Measurements from ENCODE around the gene LYRM1. TPM values are rescaled to one million over a fixed set of nuclear protein-coding genes. Genes with fewer than 3 reads are reported as not detected.

LYRM1 gene
- polyA plus RNA-seq, 1 donor (not counting 4 experiments of a cell fraction or from before 2014, with no cell fraction given): 21.7 TPM

- Histone ChIP-seq H3K27ac (ENCODE audit: control insufficient read depth, insufficient read depth, low read length) (no peak overlapping the region), H3K36me3 (ENCODE audit: control insufficient read depth in 2 of 2, extremely low read depth in 1 of 2, insufficient read depth in 2 of 2, low read length in 2 of 2) (peaks cover 0 to 1% of the 10 kb centered on the region in 2 experiments), H2AFZ (ENCODE audit: control insufficient read depth, low read length) (no peak overlapping the region), H3K9me1 (ENCODE audit: control insufficient read depth, extremely low read depth, insufficient read depth, low read length) (no peaks in the 10 kb centered on the region), H3K4me3 (ENCODE audit: control insufficient read depth in 2 of 3, extremely low read depth in 1 of 3, insufficient read depth in 2 of 3, low read depth in 1 of 3, low read length in 3 of 3) (no peak overlapping the region), H3K4me1 (ENCODE audit: control insufficient read depth, extremely low read depth, insufficient read depth, low read length) (peaks cover 15% of the 10 kb centered on the region), H3K79me2 (ENCODE audit: control insufficient read depth, insufficient read depth, low read length) (no peaks in the 10 kb centered on the region), H3K4me2 (ENCODE audit: control insufficient read depth, extremely low read depth, insufficient read depth, low read depth, low read length) (no peak overlapping the region), H3K27me3 (ENCODE audit: control insufficient read depth, extremely low read depth, insufficient read depth, low read length) (no peaks in the 10 kb centered on the region), H3K9me3 (ENCODE audit: control insufficient read depth, low read depth, low read length) (no peaks in the 10 kb centered on the region), H4K20me1 (ENCODE audit: control insufficient read depth, extremely low read depth, insufficient read depth, low read length) (no peaks in the 10 kb centered on the region), H3K9ac (ENCODE audit: control insufficient read depth, extremely low read depth, insufficient read depth, low read length) (no peak overlapping the region)
- FAIRE-seq (no peak), DNase-seq (ENCODE audit: low read depth, low spot score) (no peak)
- dilution Hi-C loops (cut with MboI; ENCODE audit: extremely low pct_ligation_motif_present, low sequenced_read_pairs): no loop called here
- TF ChIP-seq EZH2 (IDR thresholded peaks at IDR 0.05; ENCODE audit: low read length): no peak
- TF ChIP-seq CTCF (optimal IDR thresholded peaks at IDR 0.05 in 1 of 3, IDR thresholded peaks at IDR 0.05 in 1 of 3, conservative IDR thresholded peaks at IDR 0.05 in 1 of 3; ENCODE audit: extremely low read depth in 1 of 3, insufficient read depth in 2 of 3, low read length in 3 of 3): no peak
Measured at GRCh38 chr16:20916942-20917341, 16.4 kb downstream of the LYRM1 start.

DNA sequence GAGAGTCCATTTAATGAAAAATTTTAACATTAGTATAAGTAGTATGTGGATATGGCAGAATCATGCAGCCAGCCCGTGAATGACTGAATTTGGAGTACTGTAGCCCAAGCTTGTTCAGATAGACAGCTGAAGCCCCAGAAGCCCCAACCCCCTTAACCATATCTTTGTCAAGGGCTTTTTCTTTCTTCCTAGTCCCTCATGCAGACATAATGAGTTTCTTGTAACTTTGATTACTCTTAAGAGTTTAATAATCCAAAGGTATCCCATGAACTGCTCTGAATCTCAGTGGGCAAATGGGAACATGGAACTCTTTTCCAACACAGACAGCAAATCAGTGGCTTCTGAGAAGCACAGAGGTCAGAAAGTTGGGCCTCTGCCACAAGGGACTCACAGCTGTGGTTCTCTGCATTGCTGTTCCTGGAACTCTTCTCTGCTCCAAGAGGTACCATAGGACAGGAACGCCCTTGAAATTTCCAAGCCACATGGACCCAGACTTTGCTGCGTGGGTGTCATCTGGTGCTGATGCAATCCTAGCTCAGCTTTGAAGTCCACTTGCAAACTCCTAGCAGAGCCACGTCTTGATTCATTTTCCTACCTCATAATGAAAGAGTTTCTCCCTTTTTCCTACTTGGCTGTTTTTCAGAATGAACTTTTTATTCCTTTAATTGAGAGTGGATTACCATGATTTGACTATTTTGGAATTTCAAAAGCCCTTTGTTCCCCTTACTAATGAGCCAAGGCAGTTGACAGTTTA is 18.1 kb downstream of the LYRM1 start:
- Histone ChIP-seq H3K27me3 (ENCODE audit: control insufficient read depth, extremely low read depth, insufficient read depth, low read length) (no peaks in the 10 kb centered on the region), H3K9ac (ENCODE audit: control insufficient read depth, extremely low read depth, insufficient read depth, low read length) (no peak overlapping the region), H3K79me2 (ENCODE audit: control insufficient read depth, insufficient read depth, low read length) (no peaks in the 10 kb centered on the region), H3K36me3 (ENCODE audit: control insufficient read depth in 2 of 2, extremely low read depth in 1 of 2, insufficient read depth in 2 of 2, low read length in 2 of 2) (peaks cover 0 to 1% of the 10 kb centered on the region in 2 experiments), H2AFZ (ENCODE audit: control insufficient read depth, low read length) (no peak overlapping the region), H3K9me1 (ENCODE audit: control insufficient read depth, extremely low read depth, insufficient read depth, low read length) (no peaks in the 10 kb centered on the region), H3K4me2 (ENCODE audit: control insufficient read depth, extremely low read depth, insufficient read depth, low read depth, low read length) (no peak overlapping the region), H3K27ac (ENCODE audit: control insufficient read depth, insufficient read depth, low read length) (no peak overlapping the region), H3K9me3 (ENCODE audit: control insufficient read depth, low read depth, low read length) (no peaks in the 10 kb centered on the region), H3K4me3 (ENCODE audit: control insufficient read depth in 2 of 3, extremely low read depth in 1 of 3, insufficient read depth in 2 of 3, low read depth in 1 of 3, low read length in 3 of 3) (no peak overlapping the region), H3K4me1 (ENCODE audit: control insufficient read depth, extremely low read depth, insufficient read depth, low read length) (peaks cover 7% of the 10 kb centered on the region), H4K20me1 (ENCODE audit: control insufficient read depth, extremely low read depth, insufficient read depth, low read length) (no peaks in the 10 kb centered on the region)
- no peak for DNase-seq (ENCODE audit: low read depth, low spot score)
- dilution Hi-C loops (cut with MboI; ENCODE audit: extremely low pct_ligation_motif_present, low sequenced_read_pairs): no loop called here
- TF ChIP-seq CTCF (optimal IDR thresholded peaks at IDR 0.05 in 1 of 3, IDR thresholded peaks at IDR 0.05 in 1 of 3, conservative IDR thresholded peaks at IDR 0.05 in 1 of 3; ENCODE audit: extremely low read depth in 1 of 3, insufficient read depth in 2 of 3, low read length in 3 of 3) (no peak), EZH2 (IDR thresholded peaks at IDR 0.05; ENCODE audit: low read length) (no peak)
- no peak for FAIRE-seq
